ENCODE data around the gene PRSS58.

DNA sequence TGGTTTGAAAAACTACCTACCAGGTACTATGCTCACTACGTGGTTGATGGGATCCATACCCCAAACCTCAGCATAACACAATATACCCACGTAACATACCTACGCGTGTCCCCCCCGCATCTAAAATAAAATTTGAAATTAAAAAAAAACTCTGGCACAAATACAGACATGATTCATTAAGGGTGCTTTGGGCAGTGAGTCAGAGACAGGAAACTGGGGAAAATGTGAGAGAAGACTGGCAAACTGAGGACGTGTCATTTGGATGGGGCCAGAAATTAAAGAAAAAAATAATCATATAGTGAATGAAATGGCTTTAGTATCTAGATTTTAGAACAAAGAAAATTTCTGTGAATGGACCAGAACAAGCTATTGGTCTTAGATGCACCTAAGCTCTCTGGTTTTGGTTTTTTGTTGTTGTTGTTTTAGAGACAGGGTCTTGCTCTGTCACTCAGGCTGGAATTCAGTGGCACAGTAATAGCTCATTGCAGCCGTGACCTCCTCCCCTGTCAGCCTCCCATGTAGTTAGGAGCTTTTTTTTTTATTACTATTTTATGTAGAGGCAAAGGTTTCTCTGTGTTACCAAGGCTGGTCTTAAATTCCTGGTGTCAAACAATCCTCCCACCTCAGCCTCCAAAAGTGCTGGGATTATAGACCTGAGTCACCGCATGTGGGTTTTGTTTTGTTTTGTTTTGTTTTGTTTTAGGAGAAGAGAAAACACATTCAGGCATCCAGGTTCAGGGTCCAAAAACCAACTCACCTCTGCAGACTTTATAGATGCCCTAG lies 5.9 kb upstream of the PRSS58 start:
- TF ChIP-seq, protein P1, sequence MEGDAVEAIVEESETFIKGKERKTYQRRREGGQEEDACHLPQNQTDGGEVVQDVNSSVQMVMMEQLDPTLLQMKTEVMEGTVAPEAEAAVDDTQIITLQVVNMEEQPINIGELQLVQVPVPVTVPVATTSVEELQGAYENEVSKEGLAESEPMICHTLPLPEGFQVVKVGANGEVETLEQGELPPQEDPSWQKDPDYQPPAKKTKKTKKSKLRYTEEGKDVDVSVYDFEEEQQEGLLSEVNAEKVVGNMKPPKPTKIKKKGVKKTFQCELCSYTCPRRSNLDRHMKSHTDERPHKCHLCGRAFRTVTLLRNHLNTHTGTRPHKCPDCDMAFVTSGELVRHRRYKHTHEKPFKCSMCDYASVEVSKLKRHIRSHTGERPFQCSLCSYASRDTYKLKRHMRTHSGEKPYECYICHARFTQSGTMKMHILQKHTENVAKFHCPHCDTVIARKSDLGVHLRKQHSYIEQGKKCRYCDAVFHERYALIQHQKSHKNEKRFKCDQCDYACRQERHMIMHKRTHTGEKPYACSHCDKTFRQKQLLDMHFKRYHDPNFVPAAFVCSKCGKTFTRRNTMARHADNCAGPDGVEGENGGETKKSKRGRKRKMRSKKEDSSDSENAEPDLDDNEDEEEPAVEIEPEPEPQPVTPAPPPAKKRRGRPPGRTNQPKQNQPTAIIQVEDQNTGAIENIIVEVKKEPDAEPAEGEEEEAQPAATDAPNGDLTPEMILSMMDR (conservative IDR thresholded peaks at IDR 0.05) = no peak
- no peak for TF ChIP-seq ZFX (IDR thresholded peaks at IDR 0.05)
